Ammon's horn (tissue), 1 donor: ENCODE measurements around the gene PTPRN2.
"Not testable (repeated sequence)": the region's sequence is repeated elsewhere in the genome, so short reads cannot be mapped to it uniquely, and the experiment has no call there.

Experiments
- DNase-seq: peaks from one replicate; pipeline ENCODE4 v3.0.0-alpha.2; 2016; ENCODE audit warnings: low spot score

PTPRN2 gene

DNA sequence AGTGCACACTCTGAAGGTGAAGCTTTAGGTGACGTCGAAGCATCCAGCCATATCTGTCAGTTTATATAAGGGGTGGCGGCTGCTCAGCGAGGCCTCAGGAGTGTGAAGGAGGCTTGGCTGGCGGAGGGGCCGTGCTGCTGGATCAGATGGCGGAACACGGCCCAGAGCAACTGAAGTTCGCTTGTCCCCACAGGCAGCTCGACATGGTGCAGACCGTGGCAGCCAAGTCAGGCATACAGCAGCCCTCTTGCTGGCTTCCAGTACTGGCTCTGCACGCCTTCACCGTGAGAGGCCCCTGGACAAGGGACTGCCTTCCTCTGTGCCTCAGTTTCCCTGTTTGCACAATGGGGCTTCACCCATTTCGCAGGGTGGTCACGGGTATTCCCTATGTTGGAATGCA lies 807.3 kb downstream of the PTPRN2 start:
- no peak for DNase-seq

DNA sequence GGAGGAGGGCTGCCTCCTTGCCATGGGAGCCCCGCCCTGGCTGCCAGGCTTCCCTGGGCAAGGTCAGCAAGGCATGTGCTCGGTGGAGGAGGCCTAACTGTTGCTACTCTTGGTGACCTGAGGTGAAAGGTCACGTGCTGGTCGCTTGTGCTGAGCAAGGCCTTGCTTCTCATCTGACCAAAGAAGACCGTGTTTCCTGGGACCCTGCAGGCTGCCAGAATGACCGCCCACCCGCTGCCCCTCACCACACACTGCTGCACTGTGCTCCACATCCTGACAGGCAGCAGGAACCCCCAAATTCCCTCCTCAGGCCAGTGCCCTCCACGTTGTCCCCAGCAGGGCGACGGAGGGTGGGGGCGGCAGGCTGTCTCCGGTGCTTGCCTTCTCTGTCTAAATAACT lies 808.4 kb downstream of the PTPRN2 start:
- DNase-seq = no peak

DNA sequence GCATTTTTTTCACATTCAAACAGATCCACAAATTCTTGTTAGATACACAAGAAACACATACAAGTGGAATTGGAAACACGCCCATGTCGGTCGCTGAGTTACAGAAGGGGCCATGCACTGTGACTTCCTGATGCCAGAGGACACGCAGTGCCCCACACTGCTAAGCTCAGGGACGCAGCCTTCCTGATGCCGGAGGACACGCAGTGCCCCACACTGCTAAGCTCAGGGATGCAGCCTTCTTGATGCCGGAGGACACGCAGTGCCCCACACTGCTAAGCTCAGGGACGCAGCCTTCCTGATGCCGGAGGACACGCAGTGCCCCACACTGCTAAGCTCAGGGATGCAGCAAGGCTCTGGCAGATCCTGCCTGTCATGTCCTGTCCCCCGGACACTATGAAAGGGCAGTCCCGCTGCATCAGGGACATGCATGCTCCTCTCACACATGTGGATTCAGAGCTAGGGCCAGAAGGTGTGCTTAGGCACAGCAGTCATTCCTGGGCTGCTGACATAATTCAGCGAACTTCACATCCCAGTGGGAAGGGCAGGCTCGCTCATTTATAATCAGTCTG lies 810.3 kb downstream of the PTPRN2 start:
- not testable (repeated sequence) for DNase-seq

DNA sequence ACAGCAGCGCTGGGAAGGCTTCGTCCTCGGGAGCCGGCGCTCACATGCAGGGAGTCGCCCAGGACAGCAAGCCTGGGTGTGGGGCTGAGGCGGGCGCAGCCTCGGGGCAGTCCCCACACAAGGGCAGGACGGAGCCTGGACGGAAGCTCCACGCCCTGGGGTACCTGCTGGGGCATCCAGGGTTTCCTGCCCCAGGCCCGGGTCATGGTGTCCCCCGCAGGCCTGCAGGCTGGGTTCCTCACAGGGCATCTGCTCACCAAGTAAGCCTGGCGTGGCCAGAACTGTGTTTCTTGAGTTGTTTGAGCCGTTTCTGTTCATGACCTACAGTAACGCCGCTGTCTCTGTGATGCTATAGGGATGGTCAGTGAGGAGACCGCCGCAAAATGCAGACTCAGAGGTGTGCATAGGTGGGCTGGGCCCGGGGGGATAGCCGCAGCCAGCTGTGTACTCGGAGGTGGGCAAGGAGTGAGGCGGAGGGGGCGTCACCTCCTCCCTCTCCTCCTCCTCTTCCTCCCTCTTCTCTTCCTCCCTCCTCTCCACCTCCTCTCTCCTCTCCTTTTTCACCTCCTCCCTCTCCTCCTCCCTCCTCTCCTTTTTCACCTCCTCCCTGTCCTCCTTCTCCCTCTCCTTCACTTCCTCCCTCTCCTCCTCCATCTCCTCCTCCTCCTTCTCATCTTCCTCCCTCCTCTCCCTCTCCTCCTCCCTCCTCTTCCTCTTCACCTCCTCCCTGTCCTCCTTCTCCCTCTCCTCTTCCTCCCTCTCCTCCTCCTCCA lies 811.9 kb downstream of the PTPRN2 start:
- DNase-seq = no peak

DNA sequence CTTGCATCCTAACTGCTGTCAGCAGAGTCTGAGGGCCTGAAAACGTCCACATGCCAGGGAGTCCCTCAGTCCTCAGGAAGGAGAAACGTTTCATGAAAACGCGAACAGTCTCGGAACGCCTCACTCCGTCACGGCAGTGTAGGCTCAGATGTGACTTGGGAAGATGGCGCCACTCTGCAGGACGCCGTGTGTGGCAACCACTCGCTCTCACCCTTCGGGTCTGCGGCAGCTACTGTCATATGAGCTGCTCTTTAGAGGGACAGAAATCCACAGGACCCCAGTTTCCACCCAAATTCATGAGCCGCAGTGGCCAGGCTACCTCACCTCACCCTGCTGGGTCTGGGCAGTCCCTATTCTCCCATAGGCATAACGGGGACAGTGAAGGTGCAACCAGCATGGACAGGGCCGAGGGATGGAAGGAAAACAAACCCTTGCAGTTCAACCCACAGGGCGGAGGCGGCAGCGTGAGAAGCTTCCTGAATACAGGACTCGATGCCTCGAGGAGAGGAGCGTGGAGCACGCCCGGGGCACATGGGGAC lies 812.5 kb downstream of the PTPRN2 start:
- DNase-seq = no peak

DNA sequence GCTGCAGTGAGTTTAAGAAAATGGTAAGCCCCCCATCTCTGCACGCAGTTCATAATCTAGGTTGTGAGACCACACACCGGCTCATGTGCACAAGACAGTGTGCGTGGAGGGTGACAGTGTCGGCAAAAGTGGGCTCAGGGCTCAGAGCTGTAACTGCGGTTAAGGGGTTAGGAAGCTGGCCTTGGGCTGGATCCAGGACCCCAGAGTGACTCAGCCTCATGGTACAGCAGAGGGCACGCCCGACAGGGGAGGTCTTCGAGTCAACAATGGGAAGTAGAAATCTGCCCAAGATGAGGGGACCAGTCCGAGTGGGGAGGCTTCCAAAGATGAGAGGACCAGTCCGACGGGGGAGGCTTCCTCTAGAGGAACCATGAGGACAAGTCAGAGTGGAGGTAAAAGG lies 813.1 kb downstream of the PTPRN2 start:
- no peak for DNase-seq

DNA sequence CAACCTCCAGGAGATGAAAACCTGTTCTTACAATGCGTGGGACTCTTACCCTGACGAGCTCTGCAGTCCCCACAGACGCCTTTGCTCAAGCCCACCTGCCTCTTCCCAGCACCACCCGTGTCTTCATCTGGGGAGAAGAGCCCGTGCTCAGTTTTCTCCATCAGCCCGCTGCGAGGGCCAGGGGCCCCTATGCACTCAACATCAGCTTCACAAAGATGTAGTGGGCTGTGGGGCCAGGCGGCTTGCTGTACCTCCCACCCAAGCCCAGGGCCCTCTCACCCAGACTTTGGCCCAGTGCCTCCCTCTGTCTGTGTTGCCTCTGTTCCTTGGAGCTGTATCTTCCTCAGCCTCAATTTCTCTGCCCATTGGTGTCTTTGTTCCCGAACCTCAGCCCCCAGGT lies 814.3 kb downstream of the PTPRN2 start:
- no peak for DNase-seq

DNA sequence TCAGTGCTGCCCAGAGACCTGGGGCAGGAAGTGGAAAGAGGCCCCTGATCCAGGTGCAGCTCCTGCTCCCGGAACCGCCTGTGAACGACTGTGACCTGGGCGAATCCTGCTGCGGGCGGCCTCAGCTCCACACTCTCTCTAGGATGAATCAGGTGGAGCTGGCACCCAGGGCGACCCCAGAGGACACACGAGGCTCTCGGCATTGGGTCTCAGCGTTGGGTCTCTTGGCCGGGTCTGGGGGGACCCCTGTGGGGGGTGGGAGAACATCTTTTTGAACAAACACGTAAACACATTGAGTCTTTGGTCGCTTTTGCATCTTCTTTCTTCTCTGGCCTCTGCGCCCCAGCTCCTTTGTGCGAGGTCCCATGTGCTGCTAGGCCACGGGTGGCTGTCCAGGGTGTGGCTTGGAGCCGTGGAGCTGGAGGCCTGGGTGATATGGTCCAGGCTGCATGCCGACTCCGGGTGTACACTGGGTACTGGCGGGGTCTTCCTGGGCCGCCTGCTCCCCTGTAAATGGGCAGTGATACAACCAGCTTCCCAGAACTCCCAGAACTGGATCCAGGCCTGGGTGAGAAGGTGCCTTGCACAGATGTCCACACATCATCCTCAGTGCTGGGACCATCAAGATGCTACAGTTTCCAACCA lies 815.0 kb downstream of the PTPRN2 start:
- DNase-seq = no peak

DNA sequence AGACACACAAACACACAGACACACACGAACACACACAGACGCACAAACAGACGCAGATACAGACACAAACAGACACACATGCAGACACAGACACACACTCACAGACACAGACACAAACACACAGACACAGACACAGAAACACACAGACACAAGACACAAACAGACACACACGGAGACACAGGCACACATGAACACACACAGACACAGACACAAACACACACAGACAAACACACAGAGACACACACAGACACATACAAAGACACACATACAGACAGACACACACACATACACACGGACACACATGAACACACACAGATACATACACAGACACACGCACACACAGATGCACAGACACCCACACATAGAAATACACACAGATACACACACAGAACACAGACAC lies 815.9 kb downstream of the PTPRN2 start:
- no peak for DNase-seq

DNA sequence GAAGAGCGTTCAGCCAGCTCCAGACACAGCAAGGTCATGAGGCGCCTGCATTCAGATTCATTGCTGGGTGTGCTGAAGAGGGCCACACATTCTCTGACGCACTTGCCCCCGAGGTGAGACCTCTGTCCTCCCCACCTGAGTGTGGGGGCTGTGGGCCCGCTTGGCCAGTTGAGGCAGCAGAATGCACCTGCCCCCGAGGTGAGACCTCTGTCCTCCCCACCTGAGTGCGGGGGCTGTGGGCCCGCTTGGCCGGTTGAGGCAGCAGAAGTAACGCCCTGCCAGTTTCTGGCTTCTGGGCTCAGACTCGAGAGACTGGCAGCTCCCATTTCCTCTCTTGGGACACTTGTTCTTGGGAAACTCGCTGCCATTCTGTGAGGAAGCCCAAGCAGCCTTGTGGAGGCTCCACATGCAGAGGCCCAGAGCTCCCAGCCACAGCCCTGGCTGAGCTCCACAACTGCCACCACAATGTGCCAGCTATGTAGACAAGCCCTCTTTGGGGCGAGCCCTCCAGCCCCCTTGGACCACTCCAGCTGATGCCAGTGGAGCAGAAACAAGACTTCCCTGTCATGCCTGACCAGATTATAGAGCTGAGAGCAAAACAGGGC lies 816.8 kb downstream of the PTPRN2 start:
- no peak for DNase-seq

DNA sequence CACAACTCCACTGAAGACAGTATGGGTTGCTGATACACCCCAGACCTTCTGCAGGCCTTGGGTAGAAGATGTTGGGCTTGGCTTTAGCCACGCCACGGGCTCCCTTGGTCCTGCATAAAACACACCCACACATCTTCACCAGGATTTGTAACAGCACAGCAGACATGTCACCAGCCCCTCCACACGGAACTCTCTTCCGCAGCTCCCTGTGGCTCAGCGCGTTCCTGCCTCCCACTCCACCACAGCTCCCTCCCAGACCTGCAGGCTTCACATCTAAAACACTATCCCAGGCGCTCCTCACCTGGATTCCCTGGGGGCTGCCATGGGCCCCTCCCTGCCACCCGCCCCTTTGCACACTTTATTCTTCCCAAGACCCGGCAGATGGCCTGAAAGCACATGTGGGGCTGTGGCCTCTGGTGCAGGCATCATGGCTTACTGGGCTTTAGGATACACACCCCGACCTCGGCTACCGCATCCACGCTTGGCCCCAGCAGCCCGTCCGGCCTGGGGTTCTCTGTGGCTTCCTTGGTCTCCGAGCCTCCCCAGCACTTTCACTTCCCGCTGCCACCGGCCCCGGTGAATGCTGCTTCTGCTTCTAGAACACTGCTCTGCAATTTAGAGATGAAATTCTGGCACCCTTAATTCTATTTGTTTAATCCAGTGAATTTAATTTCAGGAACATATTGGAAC lies 818.0 kb downstream of the PTPRN2 start:
- DNase-seq = peak; percentile 20

DNA sequence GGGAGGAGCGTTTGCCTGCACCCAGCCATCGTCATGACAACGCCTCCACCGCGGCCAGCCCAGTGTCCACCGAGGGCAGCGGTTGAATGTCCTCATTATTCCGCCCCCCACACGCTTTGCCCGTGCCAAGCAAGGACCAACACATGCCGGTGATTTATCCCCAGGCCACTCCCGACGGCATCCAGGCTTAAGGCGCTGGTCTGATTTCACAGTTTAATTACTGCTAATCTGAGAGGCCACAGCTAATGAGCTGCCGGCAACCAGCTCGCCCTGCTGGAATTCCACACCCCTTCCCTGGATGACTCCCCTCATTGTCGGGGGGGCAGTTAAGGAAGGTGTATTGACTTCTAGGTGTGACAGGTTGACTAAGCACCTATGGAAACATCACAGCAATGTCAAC lies 818.5 kb downstream of the PTPRN2 start:
- no peak for DNase-seq

DNA sequence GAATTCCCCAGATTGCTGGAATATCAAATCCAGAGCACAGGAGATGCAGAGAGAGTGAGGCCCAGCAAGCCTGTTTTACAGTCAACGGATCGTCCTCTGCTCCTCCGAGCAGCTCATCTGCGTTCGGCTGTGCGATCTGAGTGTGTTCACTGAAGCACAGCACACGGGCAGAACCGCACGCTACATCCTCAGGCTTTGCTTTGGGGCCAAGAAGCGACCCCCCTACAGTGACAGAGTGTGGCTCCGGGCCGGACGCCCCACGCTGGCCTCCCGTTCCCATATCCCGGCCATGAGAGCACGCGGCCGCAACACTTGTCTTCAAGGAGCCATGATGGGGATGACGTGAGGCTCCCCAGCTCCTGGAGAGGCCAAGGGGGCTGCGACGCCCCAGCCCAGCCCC lies 819.4 kb downstream of the PTPRN2 start:
- DNase-seq = no peak

DNA sequence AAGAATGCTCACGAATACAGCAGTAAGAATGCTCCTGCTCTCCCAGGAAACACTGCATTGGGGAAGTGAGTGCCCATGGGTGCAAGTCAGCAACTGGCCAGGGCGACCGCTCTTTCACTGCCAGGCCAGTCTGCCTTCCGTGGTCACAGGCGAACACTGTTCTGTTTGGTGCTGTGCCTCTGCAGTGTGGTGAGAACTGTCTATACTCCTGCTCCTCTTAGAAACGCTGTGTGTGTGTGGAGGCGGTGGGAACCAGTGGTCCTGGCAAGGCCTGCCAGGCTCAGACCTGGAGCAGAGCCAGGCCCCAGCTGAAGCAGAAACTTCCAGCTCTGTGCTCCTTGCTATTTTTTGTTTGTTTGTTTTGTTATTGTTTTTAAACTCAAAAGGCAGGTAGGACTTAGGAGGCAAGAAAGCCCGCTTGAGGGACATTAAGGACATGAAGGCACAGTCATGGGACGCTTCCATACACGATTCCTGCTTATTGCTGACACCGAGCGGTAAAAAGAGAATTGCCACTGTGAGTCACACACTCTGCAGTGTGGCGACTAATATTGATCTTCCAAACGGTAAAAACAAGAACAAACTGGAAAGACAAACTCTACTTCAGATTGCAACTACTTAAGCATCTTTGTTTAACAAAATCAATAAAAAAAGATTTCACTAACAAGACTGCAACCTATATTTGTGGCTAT lies 820.0 kb downstream of the PTPRN2 start:
- DNase-seq = peak; percentile 23

DNA sequence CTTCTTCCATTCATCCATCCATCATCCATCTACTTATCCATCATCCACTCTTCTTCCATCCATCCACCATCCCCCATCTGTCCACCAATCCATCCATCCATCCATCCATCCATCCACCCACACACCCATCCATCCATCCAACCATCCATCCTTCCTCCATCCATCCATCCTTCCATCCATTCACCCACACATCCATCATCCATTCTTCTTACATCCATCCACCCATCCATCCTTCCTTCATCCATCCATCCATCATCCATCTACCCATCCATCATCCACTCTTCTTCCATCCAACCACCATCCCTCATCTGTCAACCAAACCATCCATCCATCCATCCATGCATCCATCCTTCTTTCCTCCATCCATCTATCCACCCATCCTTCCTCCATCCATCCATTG lies 821.5 kb downstream of the PTPRN2 start:
- no peak for DNase-seq

DNA sequence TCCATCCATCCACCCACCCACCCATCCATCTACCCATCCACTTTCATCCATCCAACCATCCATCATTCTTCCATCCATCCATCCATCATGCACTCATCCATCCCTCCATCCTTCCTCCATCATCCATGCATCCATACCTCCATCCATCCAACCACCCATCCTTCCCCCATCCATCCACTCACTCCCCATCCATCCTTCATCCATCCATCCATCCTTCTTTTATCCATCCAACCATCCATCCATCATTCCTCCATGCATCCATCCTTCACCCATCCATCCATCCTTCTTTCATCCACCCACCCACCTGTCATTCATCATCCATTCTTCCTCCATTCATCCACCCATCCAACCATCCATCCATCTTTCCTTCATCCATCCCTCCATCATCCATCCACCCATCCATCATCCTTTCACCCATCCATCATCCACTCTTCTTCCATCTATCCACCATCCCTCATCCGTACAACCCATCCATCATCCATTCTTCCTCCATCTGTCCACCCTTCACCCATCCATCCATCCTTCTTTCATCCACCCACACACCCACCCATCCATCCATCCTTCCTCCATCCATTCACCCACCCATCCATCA lies 822.6 kb downstream of the PTPRN2 start:
- no peak for DNase-seq

DNA sequence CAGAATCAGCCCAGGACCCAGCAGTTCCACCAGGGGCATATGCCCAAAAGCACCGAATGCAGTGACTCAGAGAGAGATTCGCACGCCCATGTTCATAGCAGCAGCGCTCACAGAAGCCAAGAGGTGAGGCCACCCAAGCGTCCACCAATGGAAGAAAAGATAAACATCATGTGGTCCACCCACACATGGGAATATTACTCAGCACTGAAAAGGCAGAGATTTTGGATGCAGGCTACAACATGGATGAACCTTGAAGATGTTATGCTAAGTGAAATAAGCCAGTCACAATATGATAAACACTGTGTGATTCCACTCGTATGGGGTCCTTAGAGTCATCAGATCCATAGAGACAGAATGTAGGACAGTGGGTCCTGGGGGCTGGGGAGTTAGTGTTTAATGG lies 823.4 kb downstream of the PTPRN2 start:
- DNase-seq = no peak

DNA sequence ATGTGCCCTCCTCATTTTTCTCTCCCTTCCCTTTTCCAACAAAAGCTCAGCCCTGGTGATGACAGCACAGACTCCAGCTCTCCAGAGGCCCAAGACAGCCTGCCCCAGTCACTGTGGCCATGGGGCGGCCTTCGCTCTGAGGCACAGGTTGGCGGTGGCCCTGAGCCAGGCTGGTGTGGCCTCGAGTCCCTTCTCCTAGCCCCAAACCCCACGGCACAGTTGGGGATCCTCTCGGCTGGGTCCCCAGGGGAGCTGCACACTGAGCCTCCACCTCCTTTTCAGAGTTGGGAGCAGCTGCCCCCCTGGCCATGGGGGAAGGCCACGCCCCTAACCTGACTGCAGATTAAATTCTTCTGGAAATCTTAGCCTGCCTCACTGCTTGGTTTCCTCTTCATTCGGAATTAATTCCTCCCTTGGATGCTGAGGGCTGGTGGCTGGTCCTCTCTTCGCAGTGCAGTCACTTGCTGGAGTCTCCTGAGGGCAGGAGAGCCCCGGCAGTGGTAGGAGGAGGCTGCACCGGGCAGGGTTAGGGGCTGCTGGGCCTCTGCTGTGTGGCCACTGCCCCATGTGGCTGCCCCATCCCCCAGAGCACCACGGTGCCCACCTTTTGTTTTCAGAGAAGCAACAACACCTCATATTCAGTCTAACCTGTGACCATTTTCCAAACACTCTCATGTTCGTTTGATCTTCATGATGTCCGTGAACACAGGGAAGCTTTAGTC lies 824.2 kb downstream of the PTPRN2 start:
- no peak for DNase-seq

DNA sequence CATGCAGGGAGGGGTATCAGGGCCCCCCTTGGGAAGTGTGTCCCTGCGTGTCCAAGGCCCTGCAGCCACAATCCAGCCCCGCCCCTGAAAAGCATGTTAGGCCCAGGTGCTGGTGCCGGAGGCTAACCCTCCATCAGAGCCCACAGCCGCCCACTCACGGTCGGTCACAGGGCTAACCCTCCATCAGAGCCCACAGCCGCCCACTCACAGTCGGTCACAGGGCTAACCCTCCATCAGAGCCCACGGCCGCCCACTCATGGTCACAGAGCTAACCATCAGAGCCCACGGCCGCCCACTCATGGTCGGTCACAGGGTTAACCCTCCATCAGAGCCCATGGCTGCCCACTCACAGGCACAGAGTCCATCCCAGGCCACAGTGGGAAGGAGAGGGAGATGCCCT lies 824.8 kb downstream of the PTPRN2 start:
- DNase-seq = no peak

DNA sequence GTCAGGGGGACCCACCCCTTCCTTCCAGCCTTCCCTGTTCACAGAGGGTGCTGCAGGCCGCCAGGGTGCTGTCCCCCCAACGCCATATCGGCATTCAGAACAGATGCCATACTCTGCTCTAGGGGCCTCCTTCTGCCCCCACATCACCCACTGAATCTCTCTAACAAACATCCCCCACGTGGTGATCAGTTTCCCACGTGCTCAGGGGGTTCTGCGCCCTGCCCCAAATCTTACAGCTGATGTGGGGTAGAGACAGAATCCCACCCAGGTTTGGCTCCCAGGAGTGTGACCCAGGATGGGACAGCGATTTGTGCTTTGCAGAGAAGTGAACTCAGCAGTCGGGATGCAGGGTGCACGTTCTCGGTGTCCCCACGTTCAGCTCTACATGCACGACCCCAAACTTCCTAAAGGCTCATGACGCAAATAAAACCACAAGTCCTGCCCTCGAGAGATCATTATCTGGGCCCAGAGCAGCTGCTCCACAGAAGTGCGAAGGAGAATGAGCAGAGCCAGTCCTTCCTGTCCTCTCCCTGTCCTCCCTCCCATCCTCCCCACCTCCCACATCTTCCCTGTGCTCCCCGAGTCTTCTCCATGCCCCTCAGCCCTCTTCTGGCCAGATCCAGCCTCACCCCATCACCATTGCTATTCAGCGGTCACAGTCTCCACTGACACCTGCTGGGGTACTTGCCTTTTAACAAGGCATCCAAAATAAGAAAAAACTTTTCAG lies 827.5 kb downstream of the PTPRN2 start:
- DNase-seq = no peak
